ENCODE data around the gene IRS1.
A peak's percentile ranks its signal among the peaks of the same experiment; 100 is the strongest.

The IRS1 gene

DNA sequence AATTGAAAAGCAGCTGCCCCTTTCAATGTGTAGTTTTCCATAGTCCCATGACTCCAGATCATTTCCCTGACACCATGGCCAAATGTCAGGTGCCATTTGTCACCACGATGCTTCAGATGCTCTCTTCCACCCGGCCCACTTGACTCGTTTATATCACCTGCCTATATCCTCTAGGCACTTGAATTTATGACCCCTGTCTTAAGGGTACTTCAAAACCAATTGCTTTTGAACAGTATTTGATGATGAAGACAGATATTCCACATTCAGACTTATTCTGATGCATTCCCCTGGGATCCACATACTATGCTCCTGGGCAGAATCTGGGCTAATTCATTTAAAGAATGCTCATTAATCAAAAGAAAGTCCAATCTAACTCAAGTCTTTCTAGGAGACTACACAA is 19.3 kb upstream of the IRS1 start:
- DNase-seq (ENCODE audit: low read depth in 1 of 2, low spot score in 1 of 2), result no peak

DNA sequence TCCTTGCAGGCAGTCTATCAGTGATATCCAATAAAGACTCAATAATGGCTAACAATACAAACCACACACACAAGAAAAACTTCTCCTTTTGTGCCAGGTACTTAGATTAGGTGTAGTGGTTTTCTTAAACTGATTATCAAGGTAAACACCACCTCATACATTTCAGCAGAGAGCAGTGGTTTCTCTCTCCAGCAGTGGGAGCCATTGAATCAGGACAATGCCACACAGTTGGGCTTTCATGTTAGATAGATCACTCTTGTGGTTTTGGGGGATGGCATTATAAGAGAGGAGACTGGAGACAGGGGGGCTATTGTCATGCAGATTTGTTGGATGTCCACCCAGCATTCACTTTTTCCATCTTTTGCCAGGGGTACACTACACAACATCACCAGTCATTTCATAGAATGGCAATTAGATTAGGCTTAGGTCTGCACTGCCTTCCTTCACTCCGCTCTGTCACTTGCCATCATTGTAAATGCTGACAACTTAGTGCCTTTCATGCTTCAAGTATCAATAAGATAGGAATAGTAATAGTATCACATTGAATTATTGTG is 13.6 kb upstream of the IRS1 start:
- DNase-seq (ENCODE audit: low read depth in 1 of 2, low spot score in 1 of 2), result no peak

GRCh38 chr2:226803410-226803809 is 3.8 kb upstream of the IRS1 start:
- DNase-seq (ENCODE audit: low read depth in 1 of 2, low spot score in 1 of 2), result no peak

DNA sequence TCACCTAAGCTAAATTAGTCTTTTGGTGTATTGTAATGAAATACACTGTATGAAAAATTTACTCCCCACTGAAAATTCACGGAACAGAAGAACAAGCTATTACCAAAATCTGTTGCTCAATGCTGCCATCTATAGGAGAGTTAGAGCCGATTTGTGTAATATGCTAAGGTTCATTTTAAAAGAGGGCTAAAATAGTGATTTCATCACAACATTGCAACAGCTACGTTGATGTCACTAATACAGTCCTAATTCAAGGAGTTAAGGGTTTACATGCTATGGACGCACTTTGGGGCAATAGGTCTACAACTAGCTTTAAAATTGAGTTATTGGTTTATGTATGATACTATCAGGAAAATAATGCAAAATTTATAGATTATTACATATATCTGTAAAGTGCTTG is 3.0 kb upstream of the IRS1 start:
- no peak for DNase-seq (ENCODE audit: low read depth in 1 of 2, low spot score in 1 of 2)

DNA sequence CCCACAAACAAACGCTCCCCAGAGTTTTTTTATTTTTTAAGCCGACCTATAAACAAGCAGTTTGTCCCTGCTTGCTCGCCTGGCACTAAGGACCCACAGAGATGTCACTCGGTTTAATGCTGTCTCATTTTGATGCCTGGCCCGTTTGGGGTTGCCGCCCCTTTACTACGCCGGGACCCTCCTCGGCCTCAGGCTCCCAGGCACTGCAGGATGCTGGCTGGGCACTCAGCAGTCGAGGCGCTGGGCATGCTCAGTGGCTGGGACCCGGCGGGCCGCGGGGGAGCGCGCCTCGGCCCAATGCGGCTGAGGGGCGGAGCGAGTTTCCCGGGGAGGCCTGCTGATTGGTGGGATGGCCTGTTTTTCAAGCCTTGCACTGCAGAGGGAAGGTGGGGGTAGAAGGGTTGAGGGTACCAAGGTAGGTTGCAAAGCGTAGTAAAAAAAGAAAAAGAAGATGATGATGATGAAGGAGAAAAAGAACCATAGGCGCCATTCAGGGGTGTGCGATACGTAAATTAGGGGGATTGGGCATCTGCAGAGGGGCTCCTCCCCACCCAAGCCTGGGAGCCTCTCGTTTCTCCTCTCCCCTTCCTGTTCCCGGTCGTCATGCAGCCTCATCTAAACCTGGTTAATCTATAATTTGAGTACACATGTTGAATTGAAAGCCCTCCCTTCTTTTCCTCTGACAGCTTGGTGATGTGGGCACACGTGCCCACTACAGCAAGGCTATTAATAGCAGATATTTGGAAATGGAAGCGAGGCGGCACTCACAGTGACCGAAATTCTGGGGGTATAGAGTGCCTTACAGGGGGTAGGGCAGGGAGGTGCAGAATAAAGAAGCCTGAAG is 1.5 kb upstream of the IRS1 start:
- peak; percentile 57 to 74 for DNase-seq (ENCODE audit: low read depth in 1 of 2, low spot score in 1 of 2)

GRCh38 chr2:226799976-226800940 is 638 bp upstream of the IRS1 start:
- DNase-seq (ENCODE audit: low read depth in 1 of 2, low spot score in 1 of 2), result peak in 1 of 2 donors; percentile 4

DNA sequence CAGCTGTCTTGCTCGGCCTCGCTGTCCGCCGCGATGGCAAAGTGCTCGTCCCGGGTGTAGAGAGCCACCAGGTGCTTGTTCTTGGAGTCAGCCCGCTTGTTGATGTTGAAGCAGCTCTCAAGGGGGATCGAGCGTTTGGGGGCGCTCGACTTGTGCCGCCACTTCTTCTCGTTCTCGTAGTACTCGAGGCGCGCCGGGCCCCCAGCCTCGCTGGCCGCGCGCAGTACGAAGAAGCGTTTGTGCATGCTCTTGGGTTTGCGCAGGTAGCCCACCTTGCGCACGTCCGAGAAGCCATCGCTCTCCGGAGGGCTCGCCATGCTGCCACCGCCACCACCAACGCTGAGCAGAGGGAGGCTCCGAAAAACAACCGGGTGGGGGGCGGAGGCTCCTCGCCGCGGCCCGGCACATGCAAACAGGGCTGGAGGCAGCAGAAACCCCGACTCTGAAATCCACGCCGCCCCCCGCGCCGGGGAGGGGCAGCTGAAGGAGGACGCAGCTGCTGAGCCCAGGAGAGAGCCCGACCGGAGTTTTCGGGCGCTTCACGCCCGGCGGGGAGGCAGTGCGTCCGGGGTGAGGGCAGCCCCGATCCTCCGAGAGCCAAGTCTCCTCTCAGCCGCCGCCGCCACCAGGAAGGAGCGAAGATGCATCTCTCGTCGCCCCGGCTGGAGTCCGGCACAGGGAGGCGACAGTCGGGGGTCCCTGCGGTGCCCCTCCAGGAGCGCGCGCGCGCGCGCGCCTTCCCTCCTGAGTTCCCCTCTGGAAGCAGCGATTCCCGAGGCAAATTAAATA is 1.0 kb downstream of the IRS1 start:
- DNase-seq (ENCODE audit: low read depth in 1 of 2, low spot score in 1 of 2), result peak in 1 of 2 donors; percentile 16

- DNase-seq (ENCODE audit: low read depth in 1 of 2, low spot score in 1 of 2), result no peak
These were observed 1.6 kb downstream of the IRS1 start for GRCh38 chr2:226797989-226798421.

GRCh38 chr2:226797289-226797988 is 2.2 kb downstream of the IRS1 start:
- DNase-seq (ENCODE audit: low read depth in 1 of 2, low spot score in 1 of 2), result no peak

DNA sequence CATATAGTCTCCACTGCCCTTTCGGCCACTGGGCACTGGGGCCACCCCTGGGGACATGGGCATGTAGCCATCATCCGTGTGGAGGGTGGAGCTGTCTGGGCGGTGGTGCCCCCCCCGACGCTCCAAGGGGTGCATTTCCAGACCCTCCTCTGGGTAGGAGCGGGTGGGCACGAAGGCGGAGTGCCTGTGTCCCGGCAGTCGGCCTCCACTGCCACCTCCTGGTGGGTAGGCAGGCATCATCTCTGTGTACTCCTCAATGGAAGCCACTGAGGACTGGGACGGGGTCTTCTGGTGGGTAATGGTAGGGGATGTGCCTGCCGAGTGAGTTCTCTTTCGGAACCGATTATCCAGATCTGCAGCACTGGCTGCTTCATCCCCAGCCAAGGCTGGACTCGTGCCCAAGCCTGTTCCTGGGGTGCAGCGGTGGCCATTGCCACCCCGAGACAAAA is 2.8 kb downstream of the IRS1 start:
- no peak for DNase-seq (ENCODE audit: low read depth in 1 of 2, low spot score in 1 of 2)

DNA sequence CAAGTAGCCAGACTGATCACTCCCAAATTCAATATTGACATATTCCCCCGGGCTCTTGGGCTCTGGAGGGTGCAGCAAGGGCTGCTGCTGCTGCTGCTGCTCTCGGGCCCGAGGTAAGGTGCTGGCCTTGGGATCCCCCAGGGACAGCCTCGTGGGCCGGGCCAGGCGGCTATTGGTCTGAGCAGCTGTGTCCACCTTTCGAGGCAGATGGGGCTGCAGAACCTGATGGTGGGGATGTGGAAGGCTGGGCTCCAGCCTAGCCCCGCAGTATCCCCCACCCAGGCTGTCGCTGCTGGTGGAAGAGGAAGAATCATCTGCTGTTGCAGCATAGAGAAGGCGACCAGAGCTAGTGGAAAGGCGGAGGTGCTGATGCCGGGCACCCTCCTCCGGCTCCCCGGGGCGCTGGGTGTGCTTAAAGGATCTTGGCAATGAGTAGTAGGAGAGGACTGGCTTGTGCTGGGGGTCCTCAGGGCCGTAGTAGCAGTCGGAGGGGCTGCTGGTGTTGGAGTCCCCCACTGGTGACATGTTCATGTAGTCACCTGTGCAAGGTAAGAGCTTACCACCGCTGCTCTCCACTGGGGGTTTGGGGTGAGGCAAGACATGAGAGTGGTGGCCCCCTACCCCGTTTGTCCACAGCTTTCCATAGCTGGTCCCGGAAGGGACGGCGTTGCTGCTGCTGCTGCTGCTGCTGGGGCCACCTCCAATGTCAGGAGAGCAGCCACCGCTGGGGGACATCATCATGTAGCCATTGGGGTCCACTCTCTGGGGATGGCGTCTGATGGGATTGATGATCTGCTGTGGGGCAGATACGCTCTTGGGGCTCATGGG is 3.4 kb downstream of the IRS1 start:
- DNase-seq (ENCODE audit: low read depth in 1 of 2, low spot score in 1 of 2), result no peak

DNA sequence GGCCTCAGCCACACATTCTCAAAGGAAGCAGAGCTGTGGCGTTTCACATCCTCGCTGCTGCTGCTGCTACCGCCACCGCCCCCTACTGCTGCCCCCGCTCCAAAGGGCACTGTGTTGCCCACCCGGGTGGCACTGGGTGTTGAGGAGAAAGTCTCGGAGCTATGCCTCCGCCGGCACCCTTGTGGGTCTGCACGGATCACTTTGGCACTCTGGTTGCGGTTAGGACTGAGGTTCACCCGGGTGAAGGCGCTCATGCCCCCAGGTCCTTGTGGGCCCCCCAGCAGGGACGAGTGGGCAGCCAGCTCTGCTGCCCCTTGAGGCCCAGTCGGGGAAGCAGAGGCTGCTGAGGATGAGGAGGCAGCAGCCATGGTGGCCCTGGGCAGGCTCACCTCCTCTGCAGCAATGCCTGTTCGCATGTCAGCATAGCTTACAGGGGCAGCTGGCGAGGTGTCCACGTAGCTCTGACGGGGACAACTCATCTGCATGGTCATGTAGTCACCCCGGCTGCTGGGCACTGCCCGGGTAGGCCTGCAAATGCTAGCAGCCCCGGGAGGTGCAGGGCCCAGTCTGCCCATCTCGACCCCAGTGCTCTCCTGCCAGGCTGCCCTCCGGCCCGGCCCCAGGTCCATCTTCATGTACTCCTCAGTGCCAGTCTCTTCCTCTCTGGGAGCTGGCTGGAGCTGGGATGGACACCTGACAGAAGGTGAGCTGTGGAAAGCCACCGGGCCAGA is 4.2 kb downstream of the IRS1 start:
- DNase-seq (ENCODE audit: low read depth in 1 of 2, low spot score in 1 of 2), result no peak

- no peak for DNase-seq (ENCODE audit: low read depth in 1 of 2, low spot score in 1 of 2)
These were observed 4.9 kb downstream of the IRS1 start for GRCh38 chr2:226794751-226795171.

DNA sequence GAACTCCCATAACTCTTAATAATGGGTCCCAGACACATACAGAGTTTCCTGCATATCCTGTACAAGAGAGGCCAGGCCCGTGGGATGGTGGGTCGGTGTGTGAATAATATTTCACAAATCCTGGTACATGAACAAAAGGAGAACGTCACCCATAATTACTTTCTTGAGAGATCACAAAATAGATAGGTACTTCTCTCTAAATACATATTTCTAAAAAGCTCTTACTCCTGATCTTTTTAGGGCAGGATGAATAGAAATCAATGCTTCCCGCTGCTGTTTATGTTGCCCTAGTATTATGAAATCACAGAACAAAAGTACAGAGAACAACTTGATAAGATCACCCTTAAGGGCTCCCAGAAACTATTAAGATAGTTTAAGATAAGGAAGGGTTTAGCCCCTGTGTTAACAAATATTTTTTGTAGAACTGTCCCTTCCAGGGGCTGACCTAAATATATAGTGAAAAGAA is 5.4 kb downstream of the IRS1 start:
- no peak for DNase-seq (ENCODE audit: low read depth in 1 of 2, low spot score in 1 of 2)

DNA sequence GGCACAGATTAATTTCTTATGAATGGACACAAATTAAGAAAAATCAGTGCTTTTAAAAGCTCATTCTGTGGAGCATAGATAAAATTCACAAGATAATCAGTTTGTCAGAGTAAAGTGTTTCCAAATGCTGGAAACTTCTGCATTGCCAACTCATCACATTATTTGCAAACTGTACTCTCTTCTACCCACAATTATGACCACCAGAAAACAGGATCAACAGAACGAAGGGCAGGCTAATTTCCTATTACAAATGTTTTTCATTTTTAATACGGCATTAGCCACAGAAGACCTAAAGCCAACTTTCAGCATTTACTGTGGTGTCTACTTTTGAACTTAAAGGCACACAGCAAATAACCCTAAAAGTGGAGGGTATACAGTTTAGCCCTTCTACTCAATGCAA is 6.0 kb downstream of the IRS1 start:
- no peak for DNase-seq (ENCODE audit: low read depth in 1 of 2, low spot score in 1 of 2)

DNA sequence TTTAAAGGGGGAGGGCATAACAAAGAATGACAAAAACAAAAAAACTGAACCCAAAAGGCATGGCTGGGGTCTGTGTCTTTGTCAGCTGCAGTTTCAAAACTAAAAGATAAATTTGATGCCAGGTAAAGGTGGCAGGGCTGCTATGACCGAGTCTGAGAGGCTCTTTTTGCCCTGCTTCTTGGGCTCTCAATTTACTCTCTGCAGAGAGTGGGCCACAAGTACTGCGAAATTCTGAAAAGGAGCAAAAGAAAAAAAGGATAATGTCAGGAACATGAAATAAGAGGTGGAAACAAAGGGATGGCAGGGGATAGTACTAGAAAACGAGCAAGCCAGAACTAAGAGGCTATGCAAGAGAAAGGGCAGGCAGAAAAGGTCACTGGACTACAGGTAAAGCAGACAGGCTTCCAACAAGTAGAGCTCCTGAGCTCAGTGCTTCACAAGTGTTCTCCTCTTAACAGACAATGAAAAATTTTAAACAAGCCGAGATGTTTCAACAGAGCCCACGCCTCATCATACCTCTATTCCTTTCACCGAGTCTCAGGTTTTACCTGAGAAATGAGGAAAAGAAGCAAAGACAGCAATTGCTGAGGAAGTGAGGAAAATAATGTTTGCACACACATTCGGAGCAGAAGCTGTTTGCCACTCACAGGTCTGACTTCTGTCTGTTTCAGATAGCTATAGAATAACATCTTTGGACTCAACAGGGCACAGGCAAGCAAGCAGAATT is 7.3 kb downstream of the IRS1 start:
- no peak for DNase-seq (ENCODE audit: low read depth in 1 of 2, low spot score in 1 of 2)

DNA sequence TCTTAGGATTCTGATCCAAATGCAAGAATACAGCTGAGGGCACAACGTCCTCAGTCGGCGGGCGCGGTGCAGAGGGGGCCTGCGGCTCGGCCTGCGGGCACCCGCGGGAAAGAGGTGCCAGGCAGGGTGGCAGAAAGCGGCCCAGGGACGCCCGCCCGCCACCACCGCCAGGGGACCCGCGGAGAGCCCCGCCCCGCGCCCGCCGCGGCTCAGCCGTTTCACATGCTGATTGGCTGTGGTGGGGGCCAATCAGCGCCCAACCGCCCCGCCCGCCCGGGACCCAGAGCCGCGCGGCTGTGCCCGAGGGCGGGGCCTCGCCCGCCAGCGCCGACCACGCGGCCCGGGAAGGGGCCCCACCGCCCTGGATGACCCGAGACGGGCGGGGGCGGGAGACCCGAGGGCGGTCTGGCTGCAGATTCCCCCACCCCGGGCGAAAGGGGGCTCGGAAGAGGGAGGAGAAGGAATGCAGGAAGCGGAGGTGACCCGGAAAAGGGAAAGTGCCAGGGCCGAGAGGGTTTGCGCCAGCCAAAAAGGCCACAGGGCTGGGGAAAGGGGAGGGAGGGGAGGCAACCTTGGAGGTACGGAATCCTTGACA is 8.0 kb downstream of the IRS1 start:
- peak; percentile 81 to 87 for DNase-seq (ENCODE audit: low read depth in 1 of 2, low spot score in 1 of 2)
